Measurements from ENCODE around the gene LIN54.

DNA sequence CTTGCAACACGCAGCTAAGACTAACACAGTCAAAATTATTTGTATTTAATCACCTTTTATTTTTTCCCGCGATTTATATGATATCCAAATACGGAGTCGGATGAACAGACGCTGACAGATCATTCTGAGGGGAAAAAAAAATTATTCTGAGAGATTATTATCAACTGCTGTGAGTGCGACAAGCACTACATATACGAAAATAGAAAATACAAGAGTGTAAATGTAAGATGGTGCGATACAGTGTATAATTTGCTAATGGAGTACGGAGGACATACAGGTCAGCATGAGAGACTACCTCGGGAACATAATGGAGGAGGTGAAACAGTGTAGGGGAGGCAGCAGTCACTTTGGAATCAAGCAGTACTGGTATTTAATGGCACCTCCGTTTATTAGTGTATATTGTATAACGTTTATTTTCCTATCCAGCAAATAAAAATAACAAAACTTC is 2.8 kb upstream of the LIN54 start:
- TF ChIP-seq, protein P1, sequence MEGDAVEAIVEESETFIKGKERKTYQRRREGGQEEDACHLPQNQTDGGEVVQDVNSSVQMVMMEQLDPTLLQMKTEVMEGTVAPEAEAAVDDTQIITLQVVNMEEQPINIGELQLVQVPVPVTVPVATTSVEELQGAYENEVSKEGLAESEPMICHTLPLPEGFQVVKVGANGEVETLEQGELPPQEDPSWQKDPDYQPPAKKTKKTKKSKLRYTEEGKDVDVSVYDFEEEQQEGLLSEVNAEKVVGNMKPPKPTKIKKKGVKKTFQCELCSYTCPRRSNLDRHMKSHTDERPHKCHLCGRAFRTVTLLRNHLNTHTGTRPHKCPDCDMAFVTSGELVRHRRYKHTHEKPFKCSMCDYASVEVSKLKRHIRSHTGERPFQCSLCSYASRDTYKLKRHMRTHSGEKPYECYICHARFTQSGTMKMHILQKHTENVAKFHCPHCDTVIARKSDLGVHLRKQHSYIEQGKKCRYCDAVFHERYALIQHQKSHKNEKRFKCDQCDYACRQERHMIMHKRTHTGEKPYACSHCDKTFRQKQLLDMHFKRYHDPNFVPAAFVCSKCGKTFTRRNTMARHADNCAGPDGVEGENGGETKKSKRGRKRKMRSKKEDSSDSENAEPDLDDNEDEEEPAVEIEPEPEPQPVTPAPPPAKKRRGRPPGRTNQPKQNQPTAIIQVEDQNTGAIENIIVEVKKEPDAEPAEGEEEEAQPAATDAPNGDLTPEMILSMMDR (IDR thresholded peaks at IDR 0.05; ENCODE audit: insufficient read depth, low read depth, low read length), result no peak
- TF ChIP-seq EZH2 (IDR thresholded peaks at IDR 0.05; ENCODE audit: insufficient read depth, low read length), result no peak

All from astrocyte (in vitro differentiated cells and primary cell).